GM18520 (cell line): Measurements from ENCODE around the gene TYW1B.
"Not testable (repeated sequence)": the region's sequence is repeated elsewhere in the genome, so short reads cannot be mapped to it uniquely, and the experiment has no call there.

Experiments
- ATAC-seq: cut with Tn5 transposase; IDR thresholded peaks from one replicate; pipeline ENCODE4 v1.9.1; 2021; ENCODE audit not compliant: unreplicated experiment

Gene TYW1B

DNA sequence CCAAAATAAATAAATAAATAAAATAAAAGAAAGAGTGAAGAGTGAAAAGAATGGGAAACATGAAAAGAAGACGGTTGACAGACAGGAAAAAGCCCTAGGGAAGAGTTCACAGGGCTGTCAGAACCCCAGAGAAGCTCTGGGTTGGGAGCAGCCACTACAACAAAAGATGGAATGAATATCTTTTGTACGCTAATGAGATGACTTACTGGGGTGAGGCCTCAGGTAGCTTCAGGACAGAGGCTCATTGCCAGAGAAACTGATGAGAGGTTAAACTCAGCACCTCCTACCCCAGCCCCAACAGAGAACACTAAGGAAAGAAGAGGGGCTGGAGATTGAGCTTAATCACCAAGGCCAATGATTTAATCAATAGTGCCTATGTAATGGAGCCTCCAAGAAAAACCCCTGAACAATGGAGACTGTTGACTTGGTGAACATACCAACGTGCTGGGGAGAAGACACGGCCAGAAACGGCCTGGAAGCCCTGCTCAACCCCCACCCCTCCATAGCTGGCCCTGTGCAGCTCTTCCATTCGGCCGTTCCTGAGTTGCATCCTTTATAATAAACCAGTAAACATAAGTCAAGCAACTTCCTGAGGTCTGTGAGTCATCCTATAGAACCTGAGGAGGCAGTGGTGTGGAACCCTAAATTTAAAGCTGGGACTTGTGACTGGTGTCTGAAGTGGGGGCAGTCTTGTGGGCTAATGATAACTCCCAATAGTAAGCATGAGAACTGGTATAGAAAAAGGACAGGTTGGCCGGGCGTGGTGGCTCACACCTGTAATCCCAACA is 11.4 kb downstream of the TYW1B start:
- ATAC-seq: not testable (repeated sequence)

DNA sequence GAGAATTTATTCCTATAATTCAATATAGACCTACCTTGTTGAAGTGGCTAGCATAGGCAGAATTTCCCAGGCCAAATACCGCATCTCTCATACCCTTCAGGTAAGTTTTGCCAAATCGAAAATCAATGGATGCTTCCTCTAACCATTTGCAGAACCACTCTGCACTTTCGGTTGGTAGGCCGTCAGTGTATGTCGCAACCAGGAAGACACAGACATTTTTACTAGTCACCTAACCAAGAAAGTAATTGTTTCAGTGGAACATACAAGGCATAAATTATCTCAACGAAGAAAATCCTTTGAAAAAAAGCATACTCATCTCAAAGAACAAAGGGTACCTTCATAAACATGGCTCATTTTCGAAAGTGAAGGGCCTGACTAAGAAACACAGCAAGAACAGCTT is 17.6 kb downstream of the TYW1B start:
- ATAC-seq: not testable (repeated sequence)

DNA sequence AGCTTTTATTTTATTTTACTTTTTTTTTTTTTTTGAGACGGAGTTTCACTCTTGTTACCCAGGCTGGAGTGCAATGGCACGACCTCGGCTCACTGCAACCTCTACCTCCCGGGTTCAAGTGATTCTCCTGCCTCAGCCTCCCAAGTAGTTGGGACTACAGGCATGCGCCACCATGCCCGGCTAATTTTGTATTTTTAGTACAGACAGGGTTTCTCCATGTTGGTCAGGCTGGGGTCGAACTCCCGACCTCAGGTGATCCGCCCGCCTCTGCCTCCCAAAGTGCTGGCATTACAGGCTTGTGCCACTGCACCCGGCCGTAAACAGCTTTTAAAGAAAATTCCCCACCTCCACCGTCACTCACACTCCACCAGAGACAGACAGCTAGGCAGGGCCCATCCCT is 19.5 kb downstream of the TYW1B start:
- ATAC-seq: not testable (repeated sequence)

DNA sequence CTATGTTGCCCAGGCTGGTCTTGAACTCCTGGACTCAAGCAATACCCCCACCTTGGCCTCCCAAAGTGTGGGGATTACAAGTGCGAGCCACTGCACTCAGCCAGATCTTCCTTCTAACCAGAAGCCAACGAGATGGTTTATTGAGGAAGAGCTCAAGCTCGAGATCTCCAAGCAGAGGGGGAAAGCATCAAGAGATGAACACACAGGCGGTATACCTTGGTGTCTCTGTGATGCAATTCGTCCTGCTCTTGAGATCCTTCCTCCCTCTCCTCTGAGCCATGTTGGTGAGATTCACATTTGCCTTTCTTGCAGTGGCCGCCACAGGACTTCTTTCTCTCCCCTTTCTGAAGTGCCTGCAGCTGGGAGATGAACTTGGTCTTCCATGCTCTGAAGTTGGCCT is 21.1 kb downstream of the TYW1B start:
- not testable (repeated sequence) for ATAC-seq

DNA sequence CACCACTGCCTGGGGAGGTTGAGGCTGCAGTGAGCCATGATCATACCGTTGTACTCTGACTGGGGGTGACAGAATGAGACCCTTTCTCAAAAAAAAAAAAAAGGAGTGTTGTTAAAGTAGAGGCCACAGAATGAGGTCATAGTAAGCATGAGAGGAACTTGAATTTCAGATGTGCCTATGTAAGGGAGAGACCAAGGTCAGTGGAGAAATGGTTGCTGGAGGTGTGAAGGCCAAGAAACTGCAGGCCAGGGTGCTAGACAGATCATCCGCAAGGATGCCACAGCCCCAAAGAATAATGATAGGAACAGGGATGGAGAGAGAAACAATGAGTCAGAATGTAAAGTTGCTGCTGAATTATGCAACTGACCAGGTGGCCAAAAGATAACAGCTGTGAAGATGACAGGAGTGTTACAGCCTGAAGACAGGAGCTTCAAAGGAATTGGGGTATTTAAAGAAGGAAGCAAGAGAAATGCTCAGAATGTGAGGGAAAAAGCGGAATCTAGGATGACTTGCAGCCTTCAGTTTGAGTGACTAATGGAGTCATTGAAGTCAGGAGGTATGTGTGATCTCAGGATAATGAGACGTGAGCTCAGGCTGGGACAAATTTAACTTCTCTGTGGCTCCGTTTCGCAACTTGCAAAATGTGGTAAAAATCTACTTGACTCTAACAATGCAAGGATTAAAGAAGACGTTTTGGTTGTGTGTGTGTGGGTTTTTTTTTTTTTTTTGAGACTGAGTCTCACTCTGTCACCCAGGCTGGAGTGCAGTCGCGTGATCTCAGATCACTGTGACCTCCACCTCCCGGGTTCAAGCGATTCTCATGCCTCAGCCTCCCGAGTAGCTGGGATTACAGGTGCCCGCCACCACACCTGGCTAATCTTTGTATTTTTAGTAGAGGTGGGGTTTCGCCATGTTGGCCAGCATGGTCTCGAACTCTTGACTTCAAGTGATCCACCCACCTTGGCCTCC is 22.2 kb downstream of the TYW1B start:
- ATAC-seq: no peak

DNA sequence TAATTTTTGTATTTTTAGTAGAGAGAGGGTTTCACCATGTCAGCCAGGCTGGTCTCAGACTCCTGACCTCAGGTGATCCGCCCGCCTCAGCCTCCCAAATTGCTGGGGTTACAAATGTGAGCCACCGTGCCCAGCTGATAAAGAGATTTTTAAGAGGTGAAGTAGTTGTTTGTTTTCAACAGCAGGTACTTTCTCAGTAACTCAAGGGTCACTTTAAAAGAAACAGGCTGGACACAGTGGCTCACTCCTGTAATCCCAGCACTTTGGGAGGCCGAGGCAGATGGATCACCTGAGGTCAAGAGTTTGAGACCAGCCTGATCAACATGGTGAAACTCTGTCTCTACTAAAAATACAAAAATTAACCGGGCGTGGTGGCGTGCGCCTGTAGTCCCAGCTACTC is 24.2 kb downstream of the TYW1B start:
- ATAC-seq: not testable (repeated sequence)

DNA sequence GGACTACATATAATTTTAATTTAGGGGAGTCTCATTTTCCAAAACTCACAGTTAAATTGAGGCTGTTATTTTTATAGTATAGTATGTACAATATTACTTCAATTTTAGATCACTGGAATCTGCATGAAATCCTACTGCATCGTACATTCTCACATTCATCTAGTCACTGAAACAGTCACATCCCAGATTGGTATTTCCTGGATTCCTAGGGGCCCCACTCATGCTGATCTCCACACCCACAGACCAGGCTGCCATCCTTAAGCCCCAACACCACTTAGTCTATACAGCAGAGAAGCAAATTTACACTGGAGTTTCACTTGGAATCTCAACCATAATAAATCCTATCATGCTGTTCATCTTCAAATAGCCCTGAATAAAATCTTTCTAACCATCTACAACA is 26.4 kb downstream of the TYW1B start:
- not testable (repeated sequence) for ATAC-seq

DNA sequence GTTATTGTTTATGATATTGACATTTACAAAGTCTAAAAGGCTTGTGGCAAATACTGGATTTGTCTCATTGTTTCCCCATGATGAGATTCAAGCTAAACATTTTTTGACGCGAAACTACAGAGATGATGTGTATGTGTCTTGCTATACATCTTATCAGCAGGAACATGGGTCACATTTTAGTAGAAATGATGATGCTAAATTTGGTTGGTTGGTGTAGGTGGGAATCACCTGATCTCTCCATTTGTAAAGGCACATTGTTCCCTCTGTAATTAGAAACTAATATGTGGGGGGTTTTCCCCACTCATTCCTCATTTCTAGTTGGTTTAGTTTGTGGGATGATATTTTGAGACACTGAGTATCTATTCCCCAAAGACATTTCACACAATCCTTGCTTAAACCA is 32.6 kb downstream of the TYW1B start:
- not testable (repeated sequence) for ATAC-seq

DNA sequence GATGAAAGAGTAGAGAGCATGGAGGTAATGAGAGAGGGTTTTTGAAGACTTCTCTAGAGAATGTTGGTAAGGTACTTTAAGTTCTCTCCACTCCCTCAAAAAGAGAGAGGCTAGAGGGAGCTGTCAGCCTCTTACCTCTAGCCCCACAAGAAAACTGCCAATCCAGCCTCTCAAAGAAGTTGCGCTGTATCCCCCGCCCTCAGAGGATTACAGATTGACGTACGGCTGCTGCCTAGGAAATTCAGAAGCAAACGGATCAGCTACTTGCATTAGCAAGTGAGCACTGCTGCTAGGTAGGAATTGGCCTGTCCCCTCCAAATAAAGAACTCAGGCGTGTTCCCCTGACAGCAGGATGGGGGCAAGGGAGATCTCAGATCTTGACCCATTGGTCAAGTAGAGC is 34.2 kb downstream of the TYW1B start:
- ATAC-seq: no peak

DNA sequence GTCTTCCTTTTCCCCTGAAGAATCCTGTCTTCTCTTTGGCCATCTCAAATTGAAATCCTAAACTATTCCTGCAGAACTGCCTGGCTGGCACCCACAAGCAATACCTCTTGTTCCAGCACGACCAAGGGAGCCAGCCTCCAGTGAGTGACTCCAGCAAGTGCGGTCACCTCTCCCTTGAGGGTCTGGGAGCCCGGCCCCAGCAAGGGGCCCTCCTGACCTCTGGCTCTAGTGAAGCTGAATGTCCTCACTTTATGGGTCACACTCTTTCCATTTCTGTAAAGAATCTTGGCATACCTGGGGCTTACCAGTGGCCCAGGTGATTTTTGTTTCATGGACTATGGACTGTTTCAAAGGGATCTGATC is 37.3 kb downstream of the TYW1B start:
- ATAC-seq: not testable (repeated sequence)

DNA sequence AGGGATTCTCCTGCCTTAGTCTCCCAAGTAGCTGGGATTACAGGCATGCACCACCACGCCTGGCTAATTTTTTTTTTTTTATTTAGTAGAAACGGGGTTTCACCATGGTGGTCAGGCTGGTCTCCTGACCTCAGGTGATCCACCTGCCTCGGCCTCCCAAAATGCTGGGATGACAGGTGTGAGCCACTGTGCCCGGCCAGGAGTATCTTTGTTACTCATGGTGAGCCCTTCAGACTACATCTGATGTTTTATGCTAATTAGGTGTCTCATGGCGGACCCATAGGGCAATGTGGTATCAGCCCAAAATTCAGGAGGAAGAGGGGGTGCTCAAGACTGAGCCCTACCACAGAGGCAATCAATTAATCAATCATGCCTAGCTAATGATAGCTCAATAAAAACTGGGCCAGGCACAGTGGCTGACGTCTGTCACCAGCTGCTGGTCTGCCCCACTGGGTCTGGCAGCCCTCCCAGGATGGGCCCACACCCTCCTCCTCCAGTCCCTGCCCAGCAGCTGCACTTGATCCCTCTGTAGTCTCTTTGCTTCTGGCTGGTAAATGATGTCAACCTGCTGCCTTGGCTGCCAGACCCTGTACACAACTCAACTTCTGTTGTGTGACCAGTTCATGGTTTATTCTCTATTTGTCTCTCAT is 37.8 kb downstream of the TYW1B start:
- ATAC-seq: not testable (repeated sequence)

DNA sequence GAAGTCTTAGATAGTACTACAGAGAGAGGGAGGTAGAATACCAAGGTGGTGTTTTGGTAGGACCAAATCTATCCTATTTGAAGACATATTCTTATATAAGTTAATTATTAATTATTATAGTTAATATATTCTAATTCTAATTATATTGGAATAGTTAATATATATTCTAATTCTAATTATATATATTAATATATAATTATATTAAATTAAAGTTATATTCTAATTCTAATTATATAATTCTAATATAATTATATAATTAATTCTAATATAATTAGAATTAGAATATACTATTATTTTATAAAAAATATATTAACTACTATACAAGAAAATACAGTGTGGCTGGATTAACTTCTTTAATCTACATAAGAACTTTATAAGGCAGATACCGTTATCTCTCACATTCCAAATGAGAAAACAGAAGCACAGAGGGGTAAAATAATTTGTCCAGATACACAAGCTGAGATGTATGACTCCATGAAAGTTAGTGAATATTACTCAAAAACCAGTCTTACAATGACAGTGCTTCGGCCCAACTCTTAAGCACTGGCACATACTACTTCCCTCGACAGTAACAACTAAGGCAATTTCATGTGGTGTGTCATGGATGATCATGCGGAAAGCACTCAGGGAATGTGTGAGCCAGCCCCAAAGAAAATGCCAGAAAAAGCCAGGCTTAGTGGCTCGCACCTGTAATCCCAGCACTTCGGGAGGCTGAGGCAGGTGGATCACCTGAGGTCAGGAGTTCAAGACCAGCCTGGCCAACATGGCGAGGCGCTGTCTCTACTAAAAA is 42.6 kb downstream of the TYW1B start:
- ATAC-seq: no peak

DNA sequence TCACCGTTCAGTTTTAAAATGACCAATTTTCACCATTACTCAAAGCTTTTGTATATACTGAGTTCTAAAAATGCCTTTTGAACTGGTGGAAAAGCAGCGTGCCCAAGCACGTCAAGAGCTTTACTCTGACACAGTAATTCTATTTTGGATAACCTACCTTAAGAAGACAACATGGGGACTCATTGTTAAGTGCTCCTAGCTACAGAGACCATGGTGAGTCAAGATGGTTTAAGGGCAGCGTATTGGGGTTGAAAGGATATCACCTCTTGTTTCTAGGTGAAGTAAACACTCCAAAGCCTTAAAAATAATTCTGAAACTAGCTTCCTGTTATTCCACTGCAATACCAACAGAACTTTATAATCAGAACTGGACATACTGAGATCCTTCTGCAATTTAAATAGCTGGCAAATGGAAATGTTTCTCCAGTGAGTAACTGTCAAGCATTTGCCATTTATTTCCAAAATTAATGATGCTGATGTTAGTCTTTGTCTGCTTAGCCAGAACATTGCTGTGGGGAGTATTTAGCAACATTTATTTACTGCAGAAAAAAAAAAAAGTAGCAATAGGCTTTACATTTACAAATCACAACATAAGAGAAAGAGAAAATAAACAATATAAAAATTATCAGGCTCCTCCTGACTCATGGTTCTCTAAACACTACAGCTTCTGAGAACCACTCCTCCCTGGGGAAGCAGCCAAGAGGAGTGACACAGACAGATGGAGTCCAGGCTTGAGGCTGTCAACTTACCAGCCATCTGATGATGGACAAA is 44.2 kb downstream of the TYW1B start:
- not testable (repeated sequence) for ATAC-seq

DNA sequence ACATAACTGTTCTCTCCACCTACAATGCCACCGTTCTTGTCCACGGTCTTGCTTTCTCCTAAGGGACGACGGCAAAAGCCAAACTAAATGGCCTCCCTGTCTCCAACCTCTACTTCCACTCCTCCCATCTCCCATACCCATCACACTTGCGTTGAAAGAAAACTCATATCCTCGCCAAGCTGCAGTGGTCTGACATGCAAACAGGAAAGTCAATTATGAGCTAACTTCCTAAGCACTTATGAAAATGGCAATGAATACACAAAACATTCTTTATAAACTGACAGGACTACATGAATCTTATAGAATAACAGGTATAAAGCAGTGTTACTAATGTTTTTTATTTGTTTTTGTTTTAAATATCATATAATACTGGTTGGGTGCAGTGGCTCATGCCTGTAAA is 46.4 kb downstream of the TYW1B start:
- no peak for ATAC-seq

DNA sequence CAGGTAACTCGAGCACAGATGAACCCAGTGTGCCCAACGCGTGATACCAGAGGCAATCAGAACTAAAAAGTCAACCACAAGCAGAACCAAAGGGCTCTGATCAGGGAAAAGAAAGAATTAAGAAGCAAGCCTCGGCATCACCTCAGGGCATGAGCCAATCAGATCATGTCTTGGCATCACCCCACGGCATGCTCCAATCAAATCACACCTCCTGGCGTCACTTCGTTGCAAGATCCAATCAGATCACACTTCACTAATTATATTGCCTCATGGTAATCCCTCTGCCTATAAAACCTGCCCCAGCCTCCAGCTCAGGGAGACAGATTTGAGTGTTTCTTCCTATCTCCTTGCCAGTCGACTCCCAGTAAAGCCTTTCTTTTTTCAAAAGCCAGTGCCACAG is 46.8 kb downstream of the TYW1B start:
- ATAC-seq: no peak

DNA sequence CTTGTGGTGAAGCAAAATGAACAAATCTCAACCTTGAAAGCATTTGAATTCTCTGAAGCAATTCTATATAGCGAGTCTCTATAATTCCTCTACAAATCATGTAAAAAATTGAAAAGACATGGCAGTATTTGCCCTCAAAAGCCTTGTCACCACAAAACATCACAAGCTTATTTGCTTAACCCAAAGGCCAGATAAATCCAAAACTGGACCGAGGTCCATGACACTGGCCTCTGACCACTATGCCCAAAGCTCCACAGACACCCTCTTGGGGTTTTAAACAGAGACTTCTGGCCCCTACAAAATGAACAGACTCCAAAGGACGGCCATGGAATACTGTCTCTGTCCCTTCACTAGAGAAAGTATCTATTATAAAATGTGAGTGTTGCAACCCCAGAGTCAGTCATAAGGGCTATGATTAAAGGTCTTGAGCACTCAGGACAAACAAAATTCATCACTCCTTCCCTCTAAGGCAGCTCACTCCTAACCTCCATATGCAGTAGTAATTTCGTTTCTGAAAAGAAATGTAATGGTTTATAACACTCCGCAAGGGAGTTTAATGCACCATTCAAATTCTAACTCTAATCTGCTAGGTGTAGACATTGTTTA is 47.6 kb downstream of the TYW1B start:
- ATAC-seq: not testable (repeated sequence)

DNA sequence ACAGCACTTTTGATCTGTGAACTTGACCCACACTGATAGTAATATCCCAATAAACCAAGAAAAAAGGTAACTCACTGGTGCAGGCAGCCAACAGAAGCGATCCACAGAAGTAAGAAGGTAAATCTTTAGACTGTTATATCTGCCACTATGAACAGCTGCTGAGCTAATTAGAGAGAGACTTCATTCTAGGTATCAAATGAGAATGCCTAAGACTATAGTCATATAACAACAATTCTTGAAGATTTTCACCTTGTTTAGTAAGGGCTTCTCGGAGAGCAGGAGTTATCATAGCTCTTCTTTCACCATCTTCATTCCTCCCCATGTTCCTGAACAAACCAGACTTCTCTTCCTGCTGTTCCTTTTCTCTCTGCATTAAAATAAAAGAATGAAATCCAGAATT is 50.8 kb downstream of the TYW1B start:
- not testable (repeated sequence) for ATAC-seq

DNA sequence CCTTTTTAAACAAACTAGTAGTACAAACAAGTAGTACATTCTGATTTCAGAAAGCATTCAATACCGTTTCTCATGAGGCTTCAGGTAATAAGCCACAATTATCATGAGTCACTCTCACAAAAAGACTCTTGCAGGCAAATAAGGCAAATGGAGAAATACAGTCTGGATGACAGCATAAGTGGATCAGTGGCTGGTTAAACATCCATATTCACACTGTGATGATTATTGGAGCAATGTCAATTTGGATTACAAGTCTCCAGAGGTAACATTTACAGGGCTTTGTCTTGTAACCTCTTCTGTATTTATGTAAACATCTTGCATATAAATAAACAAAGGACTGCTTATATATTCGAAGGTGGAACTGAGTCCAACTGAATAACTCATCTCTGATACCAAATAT is 55.4 kb downstream of the TYW1B start:
- ATAC-seq: not testable (repeated sequence)

DNA sequence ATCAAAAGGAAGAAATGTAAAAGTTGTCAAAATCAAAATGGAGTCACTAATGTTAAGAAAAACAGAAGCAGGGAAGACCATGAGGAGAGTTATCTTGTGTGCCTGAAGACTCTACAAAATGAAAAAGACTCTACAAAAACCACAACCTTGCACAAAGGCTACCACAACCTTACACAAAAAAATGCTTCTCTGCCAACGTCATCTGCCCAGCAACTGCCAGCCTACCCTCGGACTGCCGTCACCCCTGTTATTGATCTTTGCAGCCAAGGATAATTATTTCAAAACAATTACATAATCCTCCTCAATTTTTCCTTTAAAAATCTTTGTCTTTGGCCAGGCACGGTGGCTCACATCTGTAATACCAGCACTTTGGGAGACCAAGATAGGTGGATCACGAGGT is 61.0 kb downstream of the TYW1B start:
- ATAC-seq: not testable (repeated sequence)
